GM13977 (cell line): Measurements from ENCODE around the gene ZNF439.
A peak's percentile ranks its signal among the peaks of the same experiment; 100 is the strongest.

Experiments
- DNase-seq: peaks from one replicate; pipeline ENCODE4 v3.0.0; 2012; ENCODE audit warnings: low spot score
- in situ Hi-C: fragments of 300-500 bp; cut with MboI; formaldehyde crosslinking; loops from one replicate; pipeline ENCODE4 v1.12.0; 2022; ENCODE audit warnings: low sequenced_read_pairs, low pct_unique_long_range_greater_than_20kb, mixed read lengths, inconsistent platforms; ENCODE audit not compliant: unreplicated experiment
- TF ChIP-seq, protein P1 (sequence below): IDR thresholded peaks from 2 replicates; pipeline ENCODE4 v1.5.1; 2012; ENCODE audit warnings: mild to moderate bottlenecking, control low read depth; ENCODE audit not compliant: insufficient read depth; ENCODE audit errors: extremely low read depth, missing control alignments

ZNF439 gene

DNA sequence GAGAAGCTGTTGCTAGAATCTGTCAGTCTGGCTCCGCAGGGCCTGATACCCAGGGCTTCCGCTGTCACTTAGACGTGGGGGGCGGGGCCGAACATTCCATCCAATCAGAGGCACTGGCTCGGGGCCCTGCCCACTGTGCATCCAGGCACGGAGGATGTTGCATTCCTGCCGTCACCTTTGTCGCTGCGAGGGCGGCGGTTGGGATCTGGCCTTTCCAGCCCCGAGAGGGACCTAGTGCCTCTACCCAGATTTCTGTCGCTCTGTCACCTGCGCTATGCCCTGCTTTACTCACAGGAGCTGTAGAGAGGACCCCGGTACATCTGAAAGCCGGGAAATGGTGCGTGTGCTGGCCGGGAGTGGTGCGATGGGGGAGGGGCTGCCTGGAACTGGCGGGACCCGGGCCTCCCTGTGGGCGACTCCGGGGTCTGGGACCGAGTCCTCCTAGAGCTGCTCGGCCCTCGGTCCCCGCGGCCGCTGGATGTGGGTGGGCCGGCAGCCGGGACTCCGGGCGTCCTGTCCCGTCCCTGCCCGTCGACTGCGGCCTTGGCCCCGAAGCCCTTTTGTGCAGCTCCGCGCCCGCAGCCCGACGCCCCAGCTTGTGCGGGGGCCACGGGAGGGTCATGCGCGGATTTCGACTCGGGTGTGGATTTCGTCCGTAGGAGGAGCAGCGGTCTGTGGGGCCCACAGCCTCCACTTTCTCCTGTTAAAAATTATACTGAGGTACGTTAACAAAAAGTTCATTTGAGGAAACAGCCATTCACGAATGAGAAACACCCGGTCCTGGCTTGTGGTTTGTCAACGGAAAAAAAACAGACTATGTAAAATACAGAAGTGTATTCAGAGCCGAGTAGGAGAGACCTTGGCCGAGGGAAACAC is at the start of gene ZNF439:
TSS of gene ZNF439 (plus strand) at position 133 of the 876 bp plus-strand sequence. CDS start at position 275, 142 bp downstream.
- DNase-seq: peak; percentile 94
- in situ Hi-C loops: no loop called here
- TF ChIP-seq, protein P1, sequence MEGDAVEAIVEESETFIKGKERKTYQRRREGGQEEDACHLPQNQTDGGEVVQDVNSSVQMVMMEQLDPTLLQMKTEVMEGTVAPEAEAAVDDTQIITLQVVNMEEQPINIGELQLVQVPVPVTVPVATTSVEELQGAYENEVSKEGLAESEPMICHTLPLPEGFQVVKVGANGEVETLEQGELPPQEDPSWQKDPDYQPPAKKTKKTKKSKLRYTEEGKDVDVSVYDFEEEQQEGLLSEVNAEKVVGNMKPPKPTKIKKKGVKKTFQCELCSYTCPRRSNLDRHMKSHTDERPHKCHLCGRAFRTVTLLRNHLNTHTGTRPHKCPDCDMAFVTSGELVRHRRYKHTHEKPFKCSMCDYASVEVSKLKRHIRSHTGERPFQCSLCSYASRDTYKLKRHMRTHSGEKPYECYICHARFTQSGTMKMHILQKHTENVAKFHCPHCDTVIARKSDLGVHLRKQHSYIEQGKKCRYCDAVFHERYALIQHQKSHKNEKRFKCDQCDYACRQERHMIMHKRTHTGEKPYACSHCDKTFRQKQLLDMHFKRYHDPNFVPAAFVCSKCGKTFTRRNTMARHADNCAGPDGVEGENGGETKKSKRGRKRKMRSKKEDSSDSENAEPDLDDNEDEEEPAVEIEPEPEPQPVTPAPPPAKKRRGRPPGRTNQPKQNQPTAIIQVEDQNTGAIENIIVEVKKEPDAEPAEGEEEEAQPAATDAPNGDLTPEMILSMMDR: no peak

DNA sequence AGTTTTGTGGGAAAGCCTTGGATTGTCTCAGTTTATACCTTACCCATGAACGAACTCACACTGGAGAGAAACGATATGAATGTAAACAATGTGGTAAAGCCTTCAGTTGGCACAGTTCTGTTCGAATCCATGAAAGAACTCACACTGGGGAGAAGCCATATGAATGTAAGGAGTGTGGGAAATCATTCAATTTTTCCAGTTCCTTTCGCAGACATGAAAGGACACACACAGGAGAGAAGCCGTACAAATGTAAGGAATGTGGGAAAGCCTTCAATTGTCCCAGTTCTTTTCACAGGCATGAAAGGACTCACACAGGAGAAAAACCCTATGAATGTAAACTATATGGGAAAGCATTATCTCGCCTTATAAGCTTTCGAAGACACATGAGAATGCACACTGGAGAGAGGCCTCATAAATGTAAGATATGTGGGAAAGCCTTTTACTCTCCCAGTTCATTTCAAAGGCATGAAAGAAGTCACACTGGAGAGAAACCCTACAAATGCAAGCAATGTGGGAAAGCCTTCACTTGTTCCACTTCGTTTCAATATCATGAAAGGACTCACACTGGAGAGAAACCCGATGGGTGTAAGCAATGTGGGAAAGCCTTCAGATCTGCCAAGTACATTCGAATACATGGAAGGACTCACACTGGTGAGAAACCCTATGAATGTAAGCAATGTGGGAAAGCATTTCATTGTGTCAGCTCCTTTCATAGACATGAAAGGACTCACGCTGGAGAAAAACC is 42.0 kb upstream of the ZNF439 start:
- in situ Hi-C loops: no loop called here
- DNase-seq: no peak
- TF ChIP-seq, protein P1: no peak

DNA sequence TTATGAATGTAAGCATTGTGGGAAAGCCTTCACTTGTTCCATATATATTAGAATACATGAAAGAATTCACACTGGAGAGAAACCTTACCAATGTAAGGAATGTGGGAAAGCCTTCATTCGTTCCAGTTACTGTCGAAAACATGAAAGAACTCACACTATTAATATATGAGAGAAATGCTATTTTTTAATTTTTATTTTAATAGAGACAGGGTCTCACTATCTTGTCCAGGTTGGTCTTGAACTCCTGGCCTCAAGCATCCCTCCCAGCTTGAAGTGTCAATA is 41.5 kb upstream of the ZNF439 start:
- in situ Hi-C loops: no loop called here
- TF ChIP-seq, protein P1: no peak
- no peak for DNase-seq

DNA sequence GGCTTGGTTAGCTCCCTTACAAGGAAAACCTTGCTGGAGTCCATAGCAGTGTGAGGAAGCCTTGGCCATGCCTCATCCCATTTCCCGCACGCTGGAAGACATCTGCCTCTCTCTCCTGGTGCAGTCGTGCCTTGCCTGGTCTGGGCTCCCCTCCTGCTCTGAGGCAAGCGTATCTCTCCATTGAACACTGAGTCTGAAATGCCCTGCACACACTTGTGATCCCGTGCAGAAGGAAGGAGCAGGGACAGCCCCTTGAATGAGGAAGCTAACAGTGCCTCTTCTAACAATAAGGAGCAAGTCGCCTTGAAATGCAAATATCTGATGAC is 34.9 kb upstream of the ZNF439 start:
- DNase-seq: no peak
- TF ChIP-seq, protein P1: no peak
- in situ Hi-C loops: no loop called here

DNA sequence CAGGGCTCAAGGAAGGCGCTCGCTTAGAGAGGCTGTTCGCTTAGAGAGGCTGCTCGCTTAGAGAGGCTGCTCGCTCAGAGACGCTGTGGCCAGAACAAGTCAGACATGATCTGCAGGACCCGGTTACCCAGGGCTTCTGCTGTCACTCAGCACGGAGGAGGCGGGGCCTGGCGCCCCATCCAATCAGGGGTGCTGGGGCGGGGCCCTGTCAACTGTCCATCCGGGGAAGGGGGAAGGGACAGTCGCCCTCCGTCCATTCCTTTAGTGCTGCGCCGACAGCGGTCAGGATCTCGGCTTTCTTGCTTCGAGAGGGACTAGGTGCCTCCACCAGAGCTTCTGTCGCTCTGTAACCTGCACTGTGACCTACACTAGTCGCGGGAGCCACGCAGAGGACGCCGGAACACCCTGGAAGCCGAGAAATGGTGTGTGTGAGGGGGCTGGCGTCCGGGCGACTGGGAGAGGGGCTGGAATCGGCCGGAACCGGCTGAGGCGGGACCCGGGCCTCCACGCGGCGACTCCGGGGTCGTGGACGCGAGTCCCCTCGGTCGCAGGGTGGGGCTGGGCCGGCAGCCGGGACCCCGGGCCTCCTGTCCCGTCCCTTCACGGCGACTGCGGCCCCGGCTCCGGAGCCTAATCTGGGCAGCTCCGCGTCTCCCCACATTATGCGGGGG is 34.4 kb upstream of the ZNF439 start, which contains the start of gene ZNF440:
TSS of gene ZNF440 (plus strand) at position 245 of the 671 bp plus-strand sequence. CDS start at position 420, 175 bp downstream.
- peak; percentile 97 for DNase-seq
- TF ChIP-seq, protein P1: no peak
- in situ Hi-C loops: no loop called here

DNA sequence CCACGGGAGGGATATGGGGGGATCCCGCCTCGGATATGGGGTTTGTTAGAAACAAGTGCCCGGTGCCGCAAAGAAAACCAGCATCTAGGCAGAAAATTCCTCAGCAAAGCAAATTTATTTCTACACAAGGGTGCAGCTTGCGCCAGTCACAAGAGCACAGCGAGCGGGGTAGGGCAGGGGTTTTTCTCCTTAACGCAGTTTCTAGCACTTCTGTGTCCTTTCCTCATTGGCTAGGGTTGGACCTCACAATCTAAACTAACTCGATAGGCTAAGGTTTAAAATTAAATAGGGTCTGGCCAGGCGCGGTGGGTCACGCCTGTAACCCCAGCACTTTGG is 33.9 kb upstream of the ZNF439 start:
- in situ Hi-C loops: no loop called here
- TF ChIP-seq, protein P1: no peak
- DNase-seq: peak; percentile 37
